Measurements from ENCODE around the gene CCR5AS.

CCR5AS gene

DNA sequence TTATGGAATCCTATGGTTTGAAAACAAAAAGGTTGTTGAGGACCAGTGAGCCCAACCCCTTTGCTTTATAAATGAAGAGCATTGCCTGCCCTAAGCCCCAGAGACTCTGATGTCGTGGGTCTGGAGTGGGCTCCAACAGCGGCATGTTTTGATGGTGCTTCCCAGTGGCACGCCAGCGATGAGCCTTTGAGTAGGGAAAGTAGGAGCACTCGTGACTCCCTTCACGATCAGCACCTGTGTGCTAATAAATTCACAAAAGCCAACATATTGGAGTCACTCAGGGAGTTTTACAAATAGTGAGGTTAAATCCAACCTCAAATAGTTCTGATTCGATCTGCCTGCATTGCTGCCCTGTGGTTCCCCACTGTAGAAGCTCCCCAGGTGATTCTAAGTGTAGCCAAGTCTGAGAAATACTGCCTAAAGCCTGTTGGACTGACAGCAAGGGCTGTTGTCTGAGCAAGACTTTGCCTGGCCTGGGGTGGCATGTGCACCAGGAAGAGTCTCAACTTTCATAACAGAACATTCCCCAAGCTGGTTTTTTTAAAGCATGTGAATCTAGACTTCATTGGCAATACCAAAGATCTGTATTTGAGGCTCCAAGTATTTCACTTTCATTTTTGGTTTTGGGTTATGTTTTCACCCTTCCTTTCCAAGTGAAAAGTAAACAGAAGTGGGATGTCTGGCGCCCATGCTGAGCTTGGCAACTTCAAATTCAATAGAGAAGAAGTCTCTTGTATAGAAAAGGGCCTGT lies 26.2 kb downstream of the CCR5AS start:
- no peak for DNase-seq (ENCODE audit: low read depth)

DNA sequence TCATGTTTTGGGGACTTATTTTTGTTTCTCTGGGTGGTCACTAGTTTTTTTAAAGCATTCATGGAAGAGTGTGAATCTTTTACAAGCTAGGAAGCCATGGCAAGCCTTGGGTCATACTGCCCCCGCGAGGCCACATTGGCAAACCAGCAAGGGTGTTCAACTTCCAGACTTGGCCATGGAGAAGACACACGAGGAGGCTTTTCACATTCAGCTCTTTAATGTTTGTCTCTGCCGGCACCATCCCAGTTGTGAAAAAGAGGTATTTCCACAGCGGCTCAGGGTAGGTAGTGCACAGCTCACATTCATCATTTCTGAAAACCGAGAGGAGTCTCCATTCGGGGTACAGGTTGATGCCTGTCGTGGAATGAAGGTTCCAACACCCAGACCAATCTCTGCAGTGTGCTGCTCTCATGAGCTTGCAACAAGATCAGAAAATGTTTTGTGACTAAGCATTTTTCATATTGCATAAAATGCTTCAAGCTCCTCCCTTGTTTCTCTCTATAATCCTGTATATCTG lies 28.4 kb downstream of the CCR5AS start:
- DNase-seq (ENCODE audit: low read depth), result peak; percentile 46

DNA sequence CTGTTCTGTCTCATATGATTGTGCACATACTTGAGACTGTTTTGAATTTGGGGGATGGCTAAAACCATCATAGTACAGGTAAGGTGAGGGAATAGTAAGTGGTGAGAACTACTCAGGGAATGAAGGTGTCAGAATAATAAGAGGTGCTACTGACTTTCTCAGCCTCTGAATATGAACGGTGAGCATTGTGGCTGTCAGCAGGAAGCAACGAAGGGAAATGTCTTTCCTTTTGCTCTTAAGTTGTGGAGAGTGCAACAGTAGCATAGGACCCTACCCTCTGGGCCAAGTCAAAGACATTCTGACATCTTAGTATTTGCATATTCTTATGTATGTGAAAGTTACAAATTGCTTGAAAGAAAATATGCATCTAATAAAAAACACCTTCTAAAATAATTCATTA lies 31.1 kb downstream of the CCR5AS start:
- DNase-seq (ENCODE audit: low read depth), result no peak

GRCh38 chr3:46375218-46375617 lies 31.6 kb downstream of the CCR5AS start:
- no peak for DNase-seq (ENCODE audit: low read depth)

DNA sequence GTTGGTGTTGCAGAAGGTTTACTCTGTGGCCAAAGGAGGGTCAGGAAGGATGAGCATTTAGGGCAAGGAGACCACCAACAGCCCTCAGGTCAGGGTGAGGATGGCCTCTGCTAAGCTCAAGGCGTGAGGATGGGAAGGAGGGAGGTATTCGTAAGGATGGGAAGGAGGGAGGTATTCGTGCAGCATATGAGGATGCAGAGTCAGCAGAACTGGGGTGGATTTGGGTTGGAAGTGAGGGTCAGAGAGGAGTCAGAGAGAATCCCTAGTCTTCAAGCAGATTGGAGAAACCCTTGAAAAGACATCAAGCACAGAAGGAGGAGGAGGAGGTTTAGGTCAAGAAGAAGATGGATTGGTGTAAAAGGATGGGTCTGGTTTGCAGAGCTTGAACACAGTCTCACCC lies 32.1 kb downstream of the CCR5AS start:
- DNase-seq (ENCODE audit: low read depth), result no peak

- no peak for DNase-seq (ENCODE audit: low read depth)
These were observed 34.1 kb downstream of the CCR5AS start for GRCh38 chr3:46372492-46373359.

DNA sequence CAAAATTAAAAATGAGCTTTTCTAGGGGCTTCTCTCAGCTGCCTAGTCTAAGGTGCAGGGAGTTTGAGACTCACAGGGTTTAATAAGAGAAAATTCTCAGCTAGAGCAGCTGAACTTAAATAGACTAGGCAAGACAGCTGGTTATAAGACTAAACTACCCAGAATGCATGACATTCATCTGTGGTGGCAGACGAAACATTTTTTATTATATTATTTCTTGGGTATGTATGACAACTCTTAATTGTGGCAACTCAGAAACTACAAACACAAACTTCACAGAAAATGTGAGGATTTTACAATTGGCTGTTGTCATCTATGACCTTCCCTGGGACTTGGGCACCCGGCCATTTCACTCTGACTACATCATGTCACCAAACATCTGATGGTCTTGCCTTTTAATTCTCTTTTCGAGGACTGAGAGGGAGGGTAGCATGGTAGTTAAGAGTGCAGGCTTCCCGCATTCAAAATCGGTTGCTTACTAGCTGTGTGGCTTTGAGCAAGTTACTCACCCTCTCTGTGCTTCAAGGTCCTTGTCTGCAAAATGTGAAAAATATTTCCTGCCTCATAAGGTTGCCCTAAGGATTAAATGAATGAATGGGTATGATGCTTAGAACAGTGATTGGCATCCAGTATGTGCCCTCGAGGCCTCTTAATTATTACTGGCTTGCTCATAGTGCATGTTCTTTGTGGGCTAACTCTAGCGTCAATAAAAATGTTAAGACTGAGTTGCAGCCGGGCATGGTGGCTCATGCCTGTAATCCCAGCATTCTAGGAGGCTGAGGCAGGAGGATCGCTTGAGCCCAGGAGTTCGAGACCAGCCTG lies 35.1 kb downstream of the CCR5AS start:
- DNase-seq (ENCODE audit: low read depth), result no peak

GRCh38 chr3:46370839-46371518 lies 35.9 kb downstream of the CCR5AS start, which contains the start of gene CCR5:
Gene CCR5 (plus strand): TSS chr3:46370946. CDS start chr3:46372903, 1,957 bp downstream.
- DNase-seq (ENCODE audit: low read depth), result no peak

GRCh38 chr3:46369675-46370132 lies 37.2 kb downstream of the CCR5AS start:
- no peak for DNase-seq (ENCODE audit: low read depth)

GRCh38 chr3:46369151-46369550 lies 37.7 kb downstream of the CCR5AS start:
- DNase-seq (ENCODE audit: low read depth), result no peak

- peak; percentile 33 for DNase-seq (ENCODE audit: low read depth)
These were observed 38.3 kb downstream of the CCR5AS start for GRCh38 chr3:46368569-46368968.

DNA sequence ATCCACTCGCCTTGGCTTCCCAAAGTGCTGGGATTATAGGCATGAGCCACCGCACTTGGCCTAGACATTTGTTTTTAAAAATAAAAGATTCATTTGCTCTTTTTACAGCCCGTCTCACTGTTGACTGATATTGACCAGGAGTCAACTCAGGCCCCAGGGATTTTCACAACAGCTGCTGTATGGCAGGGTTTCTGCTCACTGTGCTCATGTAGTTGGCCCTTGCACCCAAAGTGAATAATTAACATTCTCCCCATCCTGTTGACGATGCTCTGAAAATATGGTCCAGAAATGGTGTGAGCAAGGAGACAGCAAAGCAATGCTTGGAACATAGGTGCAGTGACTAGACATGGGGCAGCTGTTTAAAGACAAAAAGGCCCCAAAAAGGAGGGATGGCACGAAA lies 39.1 kb downstream of the CCR5AS start:
- DNase-seq (ENCODE audit: low read depth), result no peak

- no peak for DNase-seq (ENCODE audit: low read depth)
These were observed 40.9 kb downstream of the CCR5AS start for GRCh38 chr3:46365737-46366524.

GRCh38 chr3:46365041-46365440 lies 41.8 kb downstream of the CCR5AS start:
- DNase-seq (ENCODE audit: low read depth), result no peak

DNA sequence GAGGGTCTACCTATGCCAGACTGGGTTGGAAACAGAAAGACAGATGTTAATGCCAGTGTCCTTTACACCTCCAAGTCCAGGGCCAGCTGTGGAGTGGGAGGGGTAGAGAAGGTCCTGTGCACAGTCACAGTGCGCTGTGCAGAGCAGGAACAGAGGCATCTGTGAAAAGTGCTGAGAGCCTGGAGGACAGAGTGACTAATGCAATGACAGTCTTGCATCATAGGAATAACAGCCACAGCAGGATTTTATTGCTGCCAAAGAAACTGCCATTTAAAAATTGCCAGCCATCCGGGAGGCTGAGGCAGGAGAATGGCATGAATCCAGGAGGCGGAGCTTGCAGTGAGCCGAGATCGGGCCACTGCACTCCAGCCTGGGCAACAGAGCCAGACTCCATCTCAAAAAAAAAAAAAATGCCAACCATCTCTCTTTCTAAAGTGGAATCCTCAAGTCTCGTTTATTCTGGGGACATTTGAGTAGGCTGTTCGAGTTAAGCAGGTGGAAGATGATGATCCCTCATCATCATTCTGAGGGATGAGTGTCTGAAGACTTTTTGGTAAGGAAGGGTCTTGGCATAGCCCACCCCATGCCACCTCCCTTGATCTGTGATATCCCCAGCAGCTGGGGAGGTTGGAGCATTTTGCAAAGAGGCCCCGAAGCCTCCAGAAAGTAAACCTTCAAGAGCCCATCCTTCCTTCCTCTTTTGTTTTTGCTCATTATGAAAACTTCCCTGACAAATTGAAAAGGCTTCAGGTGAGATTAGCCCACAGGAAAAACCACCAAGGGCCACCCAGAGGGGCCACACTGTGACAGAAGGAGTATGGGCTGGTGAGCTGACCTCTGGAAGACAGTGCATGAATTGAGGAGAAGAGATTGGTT lies 45.2 kb downstream of the CCR5AS start:
- DNase-seq (ENCODE audit: low read depth), result no peak

DNA sequence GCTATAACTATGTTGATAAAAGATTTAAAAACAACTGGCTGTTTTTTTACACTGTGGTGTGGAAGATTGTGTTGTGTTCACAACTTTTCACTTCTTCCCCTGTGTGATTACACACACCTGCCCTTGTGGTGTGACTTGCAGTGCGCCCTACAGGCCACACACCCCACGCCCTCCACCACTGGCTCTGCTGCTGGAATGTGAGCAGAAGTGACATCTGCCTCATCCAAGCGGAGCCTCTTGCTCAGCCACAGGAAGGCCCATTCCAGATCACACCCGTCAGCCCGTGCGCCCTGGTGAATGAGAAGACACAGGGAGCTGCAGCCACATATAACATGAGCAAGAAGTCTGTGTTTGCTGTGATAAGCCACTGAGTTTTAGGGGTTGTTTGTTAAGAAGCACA lies 46.0 kb downstream of the CCR5AS start:
- DNase-seq (ENCODE audit: low read depth), result no peak

- no peak for DNase-seq (ENCODE audit: low read depth)
These were observed 47.0 kb downstream of the CCR5AS start for GRCh38 chr3:46359733-46360493.

DNA sequence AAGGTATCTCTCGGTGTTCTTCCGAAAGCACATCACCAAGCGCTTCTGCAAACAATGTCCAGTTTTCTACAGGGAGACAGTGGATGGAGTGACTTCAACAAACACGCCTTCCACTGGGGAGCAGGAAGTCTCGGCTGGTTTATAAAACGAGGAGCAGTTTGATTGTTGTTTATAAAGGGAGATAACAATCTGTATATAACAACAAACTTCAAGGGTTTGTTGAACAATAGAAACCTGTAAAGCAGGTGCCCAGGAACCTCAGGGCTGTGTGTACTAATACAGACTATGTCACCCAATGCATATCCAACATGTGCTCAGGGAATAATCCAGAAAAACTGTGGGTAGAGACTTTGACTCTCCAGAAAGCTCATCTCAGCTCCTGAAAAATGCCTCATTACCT lies 48.4 kb downstream of the CCR5AS start:
- no peak for DNase-seq (ENCODE audit: low read depth)

DNA sequence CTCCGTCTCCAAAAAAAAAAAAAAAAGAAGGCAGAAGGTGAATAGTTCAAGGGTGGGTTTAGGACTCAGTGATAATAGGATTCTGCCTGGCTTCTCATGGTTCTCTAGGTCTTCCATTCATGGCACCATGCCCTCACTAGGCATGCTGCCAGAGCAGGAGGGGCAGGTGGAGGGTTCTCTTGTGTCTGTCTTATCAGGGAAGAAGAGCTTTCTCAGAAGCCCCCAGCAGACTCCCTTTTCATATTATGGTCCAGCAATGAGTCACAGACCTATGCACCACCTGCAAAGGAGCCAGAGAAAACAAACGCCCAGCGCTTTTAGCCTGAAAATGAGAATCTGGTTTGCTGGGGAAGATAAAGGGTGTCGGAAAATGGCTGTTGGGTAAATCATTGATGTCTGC lies 50.0 kb downstream of the CCR5AS start:
- no peak for DNase-seq (ENCODE audit: low read depth)
